Measurements from ENCODE around the gene HSD17B14.
"Not testable (repeated sequence)": the region's sequence is repeated elsewhere in the genome, so short reads cannot be mapped to it uniquely, and the experiment has no call there.

Gene HSD17B14

GRCh38 chr19:48795685-48796070, 40.6 kb downstream of the HSD17B14 start:
- DNase-seq: no peak

GRCh38 chr19:48795055-48795684, 41.1 kb downstream of the HSD17B14 start:
- DNase-seq: peak; percentile 88

GRCh38 chr19:48794291-48794690, 42.0 kb downstream of the HSD17B14 start:
- DNase-seq: no peak

- no peak for DNase-seq
These were observed 43.0 kb downstream of the HSD17B14 start for GRCh38 chr19:48793271-48793670.

- DNase-seq: not testable (repeated sequence)
These were observed 49.0 kb downstream of the HSD17B14 start for GRCh38 chr19:48787331-48787730.

- not testable (repeated sequence) for DNase-seq
These were observed 49.9 kb downstream of the HSD17B14 start for GRCh38 chr19:48786422-48786821.

- no peak for DNase-seq
These were observed 51.8 kb downstream of the HSD17B14 start for GRCh38 chr19:48784527-48784926.

- no peak for DNase-seq
These were observed 55.5 kb downstream of the HSD17B14 start for GRCh38 chr19:48780631-48781391.

- no peak for DNase-seq
These were observed 56.7 kb downstream of the HSD17B14 start for GRCh38 chr19:48779636-48780035.

- DNase-seq: no peak
These were observed 58.6 kb downstream of the HSD17B14 start for GRCh38 chr19:48777720-48778119.

GRCh38 chr19:48777139-48777538, 59.2 kb downstream of the HSD17B14 start:
- DNase-seq: no peak

- DNase-seq: no peak
These were observed 63.8 kb downstream of the HSD17B14 start for GRCh38 chr19:48772503-48772953.

GRCh38 chr19:48770734-48771472, 65.4 kb downstream of the HSD17B14 start:
- DNase-seq: no peak

- no peak for DNase-seq
These were observed 66.0 kb downstream of the HSD17B14 start for GRCh38 chr19:48770266-48770665.

GRCh38 chr19:48768994-48769713, 67.1 kb downstream of the HSD17B14 start:
- no peak for DNase-seq

GRCh38 chr19:48768171-48768753, 68.0 kb downstream of the HSD17B14 start:
- DNase-seq: not testable (repeated sequence)

- not testable (repeated sequence) for DNase-seq
These were observed 70.5 kb downstream of the HSD17B14 start for GRCh38 chr19:48765816-48766215.

All from stimulated activated CD4-positive, alpha-beta T cell treated with anti-CD3 and anti-CD28 coated beads, Interleukin-15, amount 100 ng/mL, for 24 hours (primary cell).